ENCODE results near the gene GSK3B.
"Not testable (repeated sequence)": the region's sequence is repeated elsewhere in the genome, so short reads cannot be mapped to it uniquely, and the experiment has no call there.

Gene GSK3B

GRCh38 chr3:120051570-120051969 is 42.7 kb downstream of the GSK3B start:
- DNase-seq = peak; percentile 8

GRCh38 chr3:120049881-120050539 is 44.2 kb downstream of the GSK3B start:
- peak; percentile 65 for DNase-seq

GRCh38 chr3:120049072-120049471 is 45.2 kb downstream of the GSK3B start:
- DNase-seq = no peak

GRCh38 chr3:120048355-120049041 is 45.7 kb downstream of the GSK3B start:
- no peak for DNase-seq

- no peak for DNase-seq
Measured at GRCh38 chr3:120047686-120048085, 46.6 kb downstream of the GSK3B start.

- no peak for DNase-seq
Measured at GRCh38 chr3:120040813-120041377, 53.4 kb downstream of the GSK3B start.

- DNase-seq = peak; percentile 25
Measured at GRCh38 chr3:120039642-120040610, 54.3 kb downstream of the GSK3B start.

- DNase-seq = peak; percentile 58
Measured at GRCh38 chr3:120033596-120033995, 60.7 kb downstream of the GSK3B start.

- DNase-seq = no peak
Measured at GRCh38 chr3:120031561-120031960, 62.7 kb downstream of the GSK3B start.

GRCh38 chr3:120029749-120030148 is 64.5 kb downstream of the GSK3B start:
- no peak for DNase-seq

GRCh38 chr3:120028271-120029047 is 65.8 kb downstream of the GSK3B start:
- no peak for DNase-seq

- DNase-seq = no peak
Measured at GRCh38 chr3:120027226-120027625, 67.0 kb downstream of the GSK3B start.

GRCh38 chr3:120025520-120025919 is 68.7 kb downstream of the GSK3B start:
- no peak for DNase-seq

GRCh38 chr3:120024103-120024502 is 70.1 kb downstream of the GSK3B start:
- no peak for DNase-seq

GRCh38 chr3:120022729-120023128 is 71.5 kb downstream of the GSK3B start:
- peak; percentile 43 for DNase-seq

GRCh38 chr3:120021523-120021922 is 72.7 kb downstream of the GSK3B start:
- DNase-seq = no peak

GRCh38 chr3:120018299-120018698 is 75.9 kb downstream of the GSK3B start:
- no peak for DNase-seq

- no peak for DNase-seq
Measured at GRCh38 chr3:120017692-120018091, 76.6 kb downstream of the GSK3B start.

GRCh38 chr3:120013481-120013880 is 80.8 kb downstream of the GSK3B start:
- no peak for DNase-seq

- not testable (repeated sequence) for DNase-seq
Measured at GRCh38 chr3:120005741-120006140, 88.5 kb downstream of the GSK3B start.

GRCh38 chr3:120004008-120004498 is 90.2 kb downstream of the GSK3B start:
- peak; percentile 57 for DNase-seq

- no peak for DNase-seq
Measured at GRCh38 chr3:119998166-119998565, 96.1 kb downstream of the GSK3B start.
